Gastrocnemius medialis (tissue), 4 donors: ENCODE results near the gene PLPP1.

ENCODE experiments used
- CTCF ChIP-seq, 5 experiments: fragments of 450-650 bp in 3 of 5; fragments of 200-600 bp in 2 of 5; sonication (generic) in 2 of 5; IDR thresholded peaks in 4 of 5; conservative IDR thresholded peaks in 1 of 5; 1 replicate in 4 of 5; 2 replicates in 1 of 5; pipeline ENCODE4 v1.5.1; 2016 to 2019; ENCODE audit warnings: antibody characterized with exemption in 5 of 5, mild to moderate bottlenecking in 3 of 5, moderate library complexity in 3 of 5
- POLR2A ChIP-seq, 2 donors: fragments of 450-650 bp; IDR thresholded peaks; one replicate each; pipeline ENCODE4 v1.6.1; 2017; ENCODE audit warnings: antibody characterized with exemption in 2 of 2, mild to moderate bottlenecking in 2 of 2, moderate library complexity in 2 of 2

- TF ChIP-seq POLR2A (IDR thresholded peaks at IDR 0.05): no peak
- no peak for TF ChIP-seq CTCF (IDR thresholded peaks at IDR 0.05 in 4 of 5, conservative IDR thresholded peaks at IDR 0.05 in 1 of 5)
Measured at GRCh38 chr5:55456216-55456895, 78.4 kb downstream of the PLPP1 start.
